Natural killer cell (primary cell): ENCODE measurements around the gene TTC28. TPM values are rescaled to one million over a fixed set of nuclear protein-coding genes. Genes with fewer than 3 reads are reported as not detected.
A peak's percentile ranks its signal among the peaks of the same experiment; 100 is the strongest.

Source experiments
- ATAC-seq, 3 donors: fragments of 150-1000 bp in 2 of 3; fragments of 200-7000 bp in 1 of 3; cut with Tn5 transposase; 1 replicate in 1 of 3; 2 replicates in 2 of 3; pipeline ENCODE4 v1.10.0; 2021; ENCODE audit warnings: mild to moderate bottlenecking in 2 of 3, moderate library complexity in 2 of 3
- DNase-seq, 2 donors: peaks; one replicate each; pipeline versions ENCODE4 v3.0.0 to v3.0.0-alpha.2; 2013 to 2021; ENCODE audit warnings: mixed read lengths in 1 of 2
- H3K27ac ChIP-seq: one replicate; pipeline ENCODE4 v1.5.1; 2013; ENCODE audit warnings: mild to moderate bottlenecking, low read length
- H3K27me3 ChIP-seq: one replicate; pipeline ENCODE4 v1.6.1; 2013; ENCODE audit warnings: low read length; ENCODE audit not compliant: control insufficient read depth, insufficient read depth
- H3K36me3 ChIP-seq: one replicate; pipeline ENCODE4 v1.6.1; 2013; ENCODE audit warnings: low read length; ENCODE audit not compliant: control insufficient read depth, insufficient read depth
- H3K4me1 ChIP-seq: one replicate; pipeline ENCODE4 v1.6.1; 2013; ENCODE audit warnings: low read length; ENCODE audit not compliant: control insufficient read depth, insufficient read depth
- H3K4me3 ChIP-seq: one replicate; pipeline ENCODE4 v1.5.1; 2013; ENCODE audit warnings: low read length
- H3K9me3 ChIP-seq: one replicate; pipeline ENCODE4 v1.6.1; 2013; ENCODE audit warnings: low read length; ENCODE audit not compliant: control insufficient read depth, insufficient read depth
- H3K27ac Mint-ChIP-seq, 2 donors: one replicate each; pipeline ENCODE4 v1.8.0; 2022; ENCODE audit warnings: mild to moderate bottlenecking in 2 of 2, mixed read lengths in 2 of 2, moderate library complexity in 1 of 2
- H3K27me3 Mint-ChIP-seq, 2 donors: one replicate each; pipeline ENCODE4 v1.8.0; 2022; ENCODE audit warnings: low read depth in 2 of 2, mixed read lengths in 2 of 2
- H3K36me3 Mint-ChIP-seq: one replicate; pipeline ENCODE4 v1.8.0; 2022; ENCODE audit warnings: mixed read lengths
- H3K4me1 Mint-ChIP-seq, 2 donors: one replicate each; pipeline ENCODE4 v1.8.0; 2022; ENCODE audit warnings: mixed read lengths in 2 of 2
- H3K4me3 Mint-ChIP-seq: one replicate; pipeline ENCODE4 v1.8.0; 2022; ENCODE audit warnings: mild to moderate bottlenecking, moderate library complexity, mixed read lengths
- H3K9me3 Mint-ChIP-seq, 2 donors: one replicate each; pipeline ENCODE4 v1.8.0; 2022; ENCODE audit warnings: mixed read lengths in 2 of 2
- WGBS: methylation state at CpG from one replicate; pipeline ENCODE4 v1.1.7; 2013; ENCODE audit warnings: missing lambda C conversion rate; ENCODE audit not compliant: insufficient coverage; 5-methylcytosine and 5-hydroxymethylcytosine counted together
- intact Hi-C: fragments of 100-400 bp; cut with micrococcal nuclease; formaldehyde crosslinking; loops from one replicate; pipeline ENCODE4 v1.14.2; 2022
- total RNA-seq, 4 donors: library from RNA; stranded (reverse); fragments of 120-200 nt in 1 of 4; gene quantifications; one replicate each; pipeline versions ENCODE4 v1.2.3 to v1.2.4, GENCODE V29; 2013 to 2022
- TF ChIP-seq, protein P1 (sequence below): fragments of 200-600 bp; IDR thresholded peaks from one replicate; pipeline ENCODE4 v1.8.0; 2022; ENCODE audit warnings: antibody characterized with exemption

The TTC28 gene
- total RNA-seq, 3 donors from 2014 or later (not counting 1 experiment from before 2014, with no cell fraction given) = 4.1 to 10.0 (median 8.6) TPM

DNA sequence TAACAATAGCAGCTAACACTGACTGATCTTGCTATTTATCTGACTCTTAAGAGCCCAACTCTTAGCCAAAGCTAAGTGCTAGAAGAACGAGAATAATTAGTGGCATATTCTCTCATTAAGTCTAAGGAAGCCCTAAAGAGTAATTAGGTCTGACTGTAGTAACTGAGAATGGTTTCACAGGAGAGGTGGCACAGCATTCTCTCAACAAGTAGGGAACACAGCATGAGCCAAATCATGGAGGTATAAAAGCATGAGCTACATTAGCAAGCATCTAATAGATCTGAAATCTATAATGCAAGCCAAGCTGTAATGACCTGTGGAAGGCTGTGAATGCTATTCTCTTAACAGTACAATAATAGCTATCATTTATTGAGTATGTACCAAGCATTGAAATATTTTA lies 230.6 kb downstream of the TTC28 start:
- TF ChIP-seq, protein P1, sequence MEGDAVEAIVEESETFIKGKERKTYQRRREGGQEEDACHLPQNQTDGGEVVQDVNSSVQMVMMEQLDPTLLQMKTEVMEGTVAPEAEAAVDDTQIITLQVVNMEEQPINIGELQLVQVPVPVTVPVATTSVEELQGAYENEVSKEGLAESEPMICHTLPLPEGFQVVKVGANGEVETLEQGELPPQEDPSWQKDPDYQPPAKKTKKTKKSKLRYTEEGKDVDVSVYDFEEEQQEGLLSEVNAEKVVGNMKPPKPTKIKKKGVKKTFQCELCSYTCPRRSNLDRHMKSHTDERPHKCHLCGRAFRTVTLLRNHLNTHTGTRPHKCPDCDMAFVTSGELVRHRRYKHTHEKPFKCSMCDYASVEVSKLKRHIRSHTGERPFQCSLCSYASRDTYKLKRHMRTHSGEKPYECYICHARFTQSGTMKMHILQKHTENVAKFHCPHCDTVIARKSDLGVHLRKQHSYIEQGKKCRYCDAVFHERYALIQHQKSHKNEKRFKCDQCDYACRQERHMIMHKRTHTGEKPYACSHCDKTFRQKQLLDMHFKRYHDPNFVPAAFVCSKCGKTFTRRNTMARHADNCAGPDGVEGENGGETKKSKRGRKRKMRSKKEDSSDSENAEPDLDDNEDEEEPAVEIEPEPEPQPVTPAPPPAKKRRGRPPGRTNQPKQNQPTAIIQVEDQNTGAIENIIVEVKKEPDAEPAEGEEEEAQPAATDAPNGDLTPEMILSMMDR = no peak
- Mint-ChIP-seq H3K27me3 (peaks cover 10 to 28% of the 10 kb centered on the region in 2 donors), H3K36me3 (no peaks in the 10 kb centered on the region), H3K4me1 (no peaks in the 10 kb centered on the region), H3K27ac (no peak overlapping the region), H3K4me3 (no peak overlapping the region), H3K9me3 (no peaks in the 10 kb centered on the region)
- H3K9me3 ChIP-seq = no peaks in the 10 kb centered on the region
- intact Hi-C loops = loop anchor here (10.0 kb wide), 1 partner anchor 564 kb away; no protein-coding TSS in a partner anchor
- no peaks in the 10 kb centered on the region for H3K4me1 ChIP-seq
- no peak overlapping the region for H3K27ac ChIP-seq
- 70% methylated on average over 1 of the region's 1 CpG for WGBS
- no peak overlapping the region for H3K4me3 ChIP-seq
- DNase-seq (no peak), ATAC-seq (no peak)
- H3K27me3 ChIP-seq = no peaks in the 10 kb centered on the region
- H3K36me3 ChIP-seq = no peaks in the 10 kb centered on the region

DNA sequence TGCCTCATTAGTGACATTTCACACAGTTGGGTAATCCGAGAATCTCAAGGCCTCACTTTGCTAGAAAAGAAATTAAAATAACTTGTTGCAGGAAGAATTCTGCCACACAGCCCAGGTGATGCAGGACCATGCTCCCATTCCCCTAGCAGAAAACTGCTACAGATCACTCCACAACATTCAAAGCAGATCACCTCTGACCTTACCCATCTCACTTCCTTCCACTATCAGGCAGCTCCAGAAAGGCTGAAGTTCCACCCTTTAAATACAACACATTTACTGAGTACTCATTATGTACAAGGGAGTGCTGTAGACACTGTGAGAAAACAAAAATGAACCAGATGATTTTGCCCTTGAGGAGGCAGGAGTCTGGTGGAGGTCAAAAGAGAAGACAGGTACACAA lies 231.0 kb downstream of the TTC28 start:
- TF ChIP-seq, protein P1 = no peak
- Histone ChIP-seq H3K4me3 (no peak overlapping the region), H3K27ac (no peak overlapping the region), H3K36me3 (no peaks in the 10 kb centered on the region), H3K4me1 (no peaks in the 10 kb centered on the region), H3K27me3 (no peaks in the 10 kb centered on the region), H3K9me3 (no peaks in the 10 kb centered on the region)
- no peak overlapping the region for H3K27ac Mint-ChIP-seq
- H3K4me3 Mint-ChIP-seq = no peak overlapping the region
- peaks cover 10 to 28% of the 10 kb centered on the region in 2 donors for H3K27me3 Mint-ChIP-seq
- H3K4me1 Mint-ChIP-seq = peaks cover 0 to under 1% of the 10 kb centered on the region in 2 donors
- ATAC-seq (no peak), DNase-seq (no peak)
- H3K9me3 Mint-ChIP-seq = no peaks in the 10 kb centered on the region
- H3K36me3 Mint-ChIP-seq = no peaks in the 10 kb centered on the region
- 77% methylated on average over 1 of the region's 1 CpG for WGBS
- intact Hi-C loops = loop anchor here (10.0 kb wide), 1 partner anchor 564 kb away; no protein-coding TSS in a partner anchor

DNA sequence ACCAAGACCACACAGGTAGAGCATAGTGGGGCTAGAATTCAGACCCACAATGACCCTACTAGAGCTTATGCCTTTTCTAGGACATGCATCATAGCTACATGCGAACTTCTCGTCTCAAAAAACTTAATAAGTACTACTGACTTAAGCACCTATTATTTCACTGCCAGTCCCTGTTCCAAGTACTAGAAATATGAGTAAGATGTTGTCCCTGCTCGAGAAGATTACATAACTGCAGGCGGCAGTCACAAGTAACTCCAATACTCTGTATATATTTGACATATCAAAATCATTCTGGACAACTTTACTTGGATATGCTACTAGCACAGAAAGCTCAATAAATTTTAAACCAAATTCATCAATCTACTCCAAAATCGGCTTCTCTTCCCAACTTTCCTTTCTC lies 235.0 kb downstream of the TTC28 start:
- peaks cover 10 to 14% of the 10 kb centered on the region in 2 donors for H3K4me1 Mint-ChIP-seq
- no peaks in the 10 kb centered on the region for H3K9me3 Mint-ChIP-seq
- H3K4me3 Mint-ChIP-seq = no peak overlapping the region
- TF ChIP-seq, protein P1 = no peak
- H3K36me3 Mint-ChIP-seq = no peaks in the 10 kb centered on the region
- no peak overlapping the region for H3K27ac Mint-ChIP-seq
- WGBS = 87% methylated on average over 5 of the region's 5 CpGs
- DNase-seq = no peak
- H3K27me3 Mint-ChIP-seq = peaks cover 10 to 11% of the 10 kb centered on the region in 2 donors
- Histone ChIP-seq H3K4me3 (no peak overlapping the region), H3K36me3 (no peaks in the 10 kb centered on the region), H3K27ac (no peak overlapping the region), H3K4me1 (peaks cover 16% of the 10 kb centered on the region), H3K27me3 (no peaks in the 10 kb centered on the region), H3K9me3 (no peaks in the 10 kb centered on the region)
- ATAC-seq = no peak
- intact Hi-C loops = loop anchor here (5.0 to 10.0 kb wide), 2 partner anchors 422 to 560 kb away; no protein-coding TSS in a partner anchor

DNA sequence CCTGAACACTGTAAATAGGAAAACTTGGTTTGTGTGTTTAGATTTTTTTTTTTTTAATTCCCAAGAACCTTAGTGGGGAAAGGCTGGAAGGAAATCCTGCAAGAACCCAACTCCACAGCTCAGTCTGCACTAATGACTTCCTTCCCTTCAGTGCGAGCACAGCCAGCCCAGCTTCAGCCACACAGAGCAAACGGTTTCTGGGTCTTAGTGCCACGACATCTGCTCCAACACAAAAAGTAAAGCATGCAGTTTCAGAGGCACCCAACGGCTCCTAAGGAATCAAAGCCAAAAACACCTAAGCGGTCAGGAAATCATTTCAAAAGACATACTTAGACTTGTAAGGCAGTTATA lies 236.1 kb downstream of the TTC28 start:
- H3K4me1 Mint-ChIP-seq = peaks cover 10 to 14% of the 10 kb centered on the region in 2 donors
- H3K4me3 Mint-ChIP-seq = peak overlapping the region; percentile 93
- TF ChIP-seq, protein P1 = no peak
- intact Hi-C loops = loop anchor here (5.0 to 10.0 kb wide), 2 partner anchors 421 to 559 kb away; no protein-coding TSS in a partner anchor
- peaks cover 7% of the 10 kb centered on the region in 2 donors for H3K27me3 Mint-ChIP-seq
- no peaks in the 10 kb centered on the region for H3K36me3 Mint-ChIP-seq
- WGBS = 0% methylated on average over 5 of the region's 5 CpGs
- DNase-seq = peak; percentile 18 to 56
- Histone ChIP-seq H3K27me3 (no peaks in the 10 kb centered on the region), H3K27ac (no peak overlapping the region), H3K4me1 (peaks cover 16% of the 10 kb centered on the region), H3K36me3 (no peaks in the 10 kb centered on the region), H3K4me3 (peak overlapping the region; percentile 52), H3K9me3 (no peaks in the 10 kb centered on the region)
- H3K9me3 Mint-ChIP-seq = no peaks in the 10 kb centered on the region
- H3K27ac Mint-ChIP-seq = peak overlapping the region in 1 of 2 donors; percentile 40
- peak in 2 of 3 donors; percentile 43 to 58 for ATAC-seq
